Mucosa of rectum (tissue), 2 donors: ENCODE measurements around the gene CSTF1.

ENCODE experiments used
- H3K27ac ChIP-seq, 2 donors: one replicate each; pipeline ENCODE4 v1.7.0; 2013; ENCODE audit warnings: inconsistent platforms in 2 of 2, low read depth in 2 of 2, low read length in 2 of 2
- H3K27me3 ChIP-seq, 2 donors: one replicate each; pipeline ENCODE4 v1.7.0; 2013; ENCODE audit warnings: low read length in 2 of 2; ENCODE audit not compliant: control insufficient read depth in 2 of 2, insufficient read depth in 2 of 2
- H3K36me3 ChIP-seq, 2 donors: one replicate each; pipeline ENCODE4 v1.7.0; 2013; ENCODE audit warnings: low read length in 2 of 2; ENCODE audit not compliant: control insufficient read depth in 2 of 2, insufficient read depth in 2 of 2
- H3K4me1 ChIP-seq, 2 donors: one replicate each; pipeline ENCODE4 v1.7.0; 2013; ENCODE audit warnings: low read length in 2 of 2, mild to moderate bottlenecking in 1 of 2; ENCODE audit not compliant: control insufficient read depth in 2 of 2, insufficient read depth in 2 of 2
- H3K4me3 ChIP-seq, 2 donors: one replicate each; pipeline ENCODE4 v1.7.0; 2013; ENCODE audit warnings: low read length in 2 of 2
- H3K9ac ChIP-seq, 2 donors: one replicate each; pipeline ENCODE4 v1.7.0; 2013; ENCODE audit warnings: low read length in 2 of 2, low read depth in 1 of 2, mild to moderate bottlenecking in 1 of 2
- H3K9me3 ChIP-seq, 2 donors: one replicate each; pipeline ENCODE4 v1.7.0; 2013; ENCODE audit warnings: low read length in 2 of 2; ENCODE audit not compliant: control insufficient read depth in 2 of 2
- donor health status: healthy.
- donor health status: Normal muscosa, but diverticular disease.

CSTF1 gene

DNA sequence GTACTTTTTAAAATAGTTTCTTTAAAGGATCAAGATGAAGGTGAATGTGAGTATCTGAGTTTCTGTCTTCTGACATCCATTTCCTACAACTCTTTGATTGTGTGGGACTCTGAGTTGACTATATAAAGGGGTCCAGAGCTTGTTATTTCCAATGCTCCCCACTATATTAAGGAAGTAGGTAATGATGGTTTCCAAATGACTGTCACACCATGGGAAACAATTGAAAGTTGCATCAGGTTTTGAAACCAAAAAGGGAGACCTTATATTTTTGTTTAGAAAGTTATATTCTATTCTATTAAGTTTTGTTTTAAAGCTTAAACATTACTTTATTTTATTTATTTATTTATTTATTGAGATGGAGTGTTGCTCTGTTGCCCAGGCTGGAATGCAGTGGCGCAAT is 30.8 kb downstream of the CSTF1 start:
- Histone ChIP-seq H3K4me1 (no peaks in the 10 kb centered on the region), H3K9me3 (no peaks in the 10 kb centered on the region), H3K4me3 (no peak overlapping the region), H3K9ac (no peak overlapping the region), H3K27me3 (no peaks in the 10 kb centered on the region), H3K36me3 (no peaks in the 10 kb centered on the region), H3K27ac (peak overlapping the region in 1 of 2 donors; percentile 9)

- H3K4me1 ChIP-seq: no peaks in the 10 kb centered on the region
- H3K4me3 ChIP-seq: no peak overlapping the region
These were observed 31.4 kb downstream of the CSTF1 start for GRCh38 chr20:56423886-56424285.

GRCh38 chr20:56424931-56425330 is 32.5 kb downstream of the CSTF1 start:
- Histone ChIP-seq H3K27me3 (no peaks in the 10 kb centered on the region), H3K9me3 (no peaks in the 10 kb centered on the region), H3K9ac (no peak overlapping the region), H3K4me3 (no peak overlapping the region), H3K27ac (no peak overlapping the region), H3K4me1 (no peaks in the 10 kb centered on the region), H3K36me3 (no peaks in the 10 kb centered on the region)

More at GRCh38 chr20:56423886-56424285, 31.4 kb downstream of the CSTF1 start:
- no peaks in the 10 kb centered on the region for H3K27me3 ChIP-seq
- H3K9ac ChIP-seq: no peak overlapping the region
- H3K36me3 ChIP-seq: no peaks in the 10 kb centered on the region
- H3K9me3 ChIP-seq: no peaks in the 10 kb centered on the region
- H3K27ac ChIP-seq: no peak overlapping the region

DNA sequence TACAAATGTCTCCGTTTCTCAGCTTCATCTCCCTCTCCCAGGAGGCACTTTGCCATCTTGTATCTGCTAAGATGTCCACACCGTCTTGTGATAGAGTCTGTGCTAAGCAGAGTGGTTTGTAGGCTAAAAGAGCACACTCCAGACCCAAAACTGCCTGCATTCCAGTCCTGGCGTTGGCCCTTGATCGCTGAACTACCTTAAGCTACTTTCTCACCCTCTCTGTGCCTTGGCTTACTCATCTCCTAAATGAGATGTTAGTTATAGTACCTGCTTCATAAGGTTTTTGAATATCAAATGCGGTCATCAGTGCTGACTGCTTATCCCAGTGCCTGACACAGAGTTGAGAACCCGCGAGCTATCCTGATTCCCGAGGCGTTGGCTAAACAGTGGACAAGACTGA is 33.6 kb downstream of the CSTF1 start:
- Histone ChIP-seq H3K27me3 (no peaks in the 10 kb centered on the region), H3K4me3 (no peak overlapping the region), H3K9ac (no peak overlapping the region), H3K27ac (no peak overlapping the region), H3K36me3 (no peaks in the 10 kb centered on the region), H3K9me3 (no peaks in the 10 kb centered on the region), H3K4me1 (no peaks in the 10 kb centered on the region)

- no peaks in the 10 kb centered on the region for H3K27me3 ChIP-seq
- H3K27ac ChIP-seq: no peak overlapping the region
- no peaks in the 10 kb centered on the region for H3K9me3 ChIP-seq
- no peak overlapping the region for H3K9ac ChIP-seq
- H3K36me3 ChIP-seq: no peaks in the 10 kb centered on the region
- no peaks in the 10 kb centered on the region for H3K4me1 ChIP-seq
- no peak overlapping the region for H3K4me3 ChIP-seq
These were observed 34.5 kb downstream of the CSTF1 start for GRCh38 chr20:56426926-56427325.

DNA sequence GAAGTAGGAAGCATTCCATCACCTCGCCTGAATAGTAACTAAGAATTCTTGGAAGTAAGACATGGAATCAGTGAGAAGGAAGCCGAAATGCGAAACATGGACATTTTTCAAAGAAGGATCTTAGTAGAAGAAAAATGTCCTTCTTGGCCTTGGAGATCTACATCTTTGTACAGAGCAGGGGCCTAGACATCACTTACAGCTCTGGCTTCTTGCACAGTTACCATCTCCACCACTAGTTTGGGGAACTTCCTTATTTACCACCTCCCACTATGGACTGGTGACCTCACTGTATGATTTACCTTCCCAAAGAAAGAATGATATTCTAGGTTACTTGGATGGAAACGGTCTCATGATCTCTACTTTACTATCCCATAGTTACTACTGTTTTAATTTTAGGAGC is 35.4 kb downstream of the CSTF1 start:
- H3K27ac ChIP-seq: no peak overlapping the region
- no peaks in the 10 kb centered on the region for H3K36me3 ChIP-seq
- H3K4me1 ChIP-seq: no peaks in the 10 kb centered on the region

GRCh38 chr20:56428410-56428809 is 36.0 kb downstream of the CSTF1 start:
- Histone ChIP-seq H3K9ac (no peak overlapping the region), H3K36me3 (no peaks in the 10 kb centered on the region), H3K9me3 (no peaks in the 10 kb centered on the region), H3K4me3 (no peak overlapping the region), H3K27ac (no peak overlapping the region), H3K27me3 (no peaks in the 10 kb centered on the region), H3K4me1 (no peaks in the 10 kb centered on the region)

More for the DNA sequence above, 35.4 kb downstream of the CSTF1 start:
- Histone ChIP-seq H3K9me3 (no peaks in the 10 kb centered on the region), H3K9ac (no peak overlapping the region), H3K4me3 (no peak overlapping the region), H3K27me3 (no peaks in the 10 kb centered on the region)

- Histone ChIP-seq H3K36me3 (no peaks in the 10 kb centered on the region), H3K4me1 (no peaks in the 10 kb centered on the region), H3K27ac (no peak overlapping the region)
These were observed 36.4 kb downstream of the CSTF1 start for GRCh38 chr20:56428881-56429280.

GRCh38 chr20:56429502-56429901 is 37.1 kb downstream of the CSTF1 start:
- Histone ChIP-seq H3K27me3 (no peaks in the 10 kb centered on the region), H3K4me3 (no peak overlapping the region), H3K9ac (no peak overlapping the region), H3K27ac (no peak overlapping the region), H3K36me3 (no peaks in the 10 kb centered on the region), H3K9me3 (no peaks in the 10 kb centered on the region), H3K4me1 (no peaks in the 10 kb centered on the region)

More at GRCh38 chr20:56428881-56429280, 36.4 kb downstream of the CSTF1 start:
- Histone ChIP-seq H3K27me3 (no peaks in the 10 kb centered on the region), H3K9me3 (no peaks in the 10 kb centered on the region), H3K4me3 (no peak overlapping the region), H3K9ac (no peak overlapping the region)

- H3K27ac ChIP-seq: no peak overlapping the region
- H3K36me3 ChIP-seq: no peaks in the 10 kb centered on the region
- no peaks in the 10 kb centered on the region for H3K27me3 ChIP-seq
- no peaks in the 10 kb centered on the region for H3K9me3 ChIP-seq
- no peak overlapping the region for H3K9ac ChIP-seq
- H3K4me1 ChIP-seq: no peaks in the 10 kb centered on the region
- H3K4me3 ChIP-seq: no peak overlapping the region
These were observed 37.5 kb downstream of the CSTF1 start for GRCh38 chr20:56429941-56430340.

DNA sequence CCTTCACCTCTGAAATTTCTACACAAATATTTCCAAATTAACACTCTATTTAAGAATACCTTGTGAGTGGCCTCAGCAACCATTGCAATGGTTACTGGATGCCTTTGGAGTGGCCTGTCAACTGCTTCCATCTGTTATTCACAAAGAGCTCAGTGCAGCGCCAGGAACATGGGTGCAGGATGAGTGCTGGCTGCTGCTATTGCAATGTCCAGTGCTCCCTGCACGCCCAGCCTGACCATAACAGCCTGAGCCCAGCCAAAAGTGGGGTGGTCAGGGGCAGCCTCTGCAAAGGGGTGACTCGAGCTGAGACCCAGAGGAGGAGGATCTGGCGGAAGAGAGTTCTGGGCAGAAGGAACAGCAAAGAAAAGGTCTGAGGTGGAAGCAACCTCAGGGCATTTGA is 38.0 kb downstream of the CSTF1 start:
- Histone ChIP-seq H3K27ac (no peak overlapping the region), H3K4me3 (no peak overlapping the region), H3K9ac (no peak overlapping the region), H3K27me3 (no peaks in the 10 kb centered on the region), H3K9me3 (no peaks in the 10 kb centered on the region), H3K4me1 (no peaks in the 10 kb centered on the region), H3K36me3 (no peaks in the 10 kb centered on the region)
